Brain pericyte (primary cell): Measurements from ENCODE around the gene CRIP3.

Source experiments
- DNase-seq: peaks from one replicate; pipeline ENCODE4 v3.0.0-alpha.2; 2012; ENCODE audit warnings: low read depth, low spot score

Gene CRIP3

DNA sequence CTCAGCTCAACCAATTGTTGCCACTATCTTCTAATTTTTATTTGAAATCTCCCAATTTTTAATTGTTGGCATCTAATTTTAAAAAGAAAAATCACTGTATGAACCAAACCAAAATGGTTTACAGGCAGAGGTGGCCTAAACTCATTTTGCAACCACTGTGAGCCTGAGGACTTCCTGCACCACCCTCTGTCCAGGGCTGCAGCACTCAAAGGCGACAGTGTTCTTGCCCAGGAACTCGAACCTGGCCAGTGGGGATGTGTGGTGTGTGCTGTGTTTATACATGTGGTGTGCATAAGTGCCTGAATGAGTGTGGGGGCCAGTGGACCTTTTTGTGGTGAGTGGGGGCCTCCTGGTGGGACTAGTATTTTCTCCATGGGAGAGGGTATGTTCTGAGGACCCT lies 34.9 kb downstream of the CRIP3 start:
- no peak for DNase-seq

DNA sequence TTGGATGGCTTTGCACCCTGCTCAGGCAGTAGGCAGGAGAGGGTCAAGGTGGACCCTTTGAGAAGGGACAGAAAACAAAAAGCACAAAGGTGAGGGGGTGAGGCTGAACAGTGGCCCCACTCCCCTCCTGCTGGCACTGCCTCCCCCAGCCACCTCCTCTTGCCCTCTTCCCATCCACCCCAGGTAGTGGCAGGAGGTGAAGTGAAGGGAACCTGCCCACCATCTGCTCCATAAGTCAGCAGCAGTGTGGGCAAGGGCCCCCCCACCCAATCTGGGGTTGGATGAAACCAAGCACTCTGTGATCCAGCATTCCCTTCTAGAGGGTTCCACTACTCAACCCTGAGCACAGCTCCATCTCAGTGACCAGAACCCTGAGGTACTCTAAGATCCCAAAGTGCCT lies 36.7 kb downstream of the CRIP3 start:
- no peak for DNase-seq

DNA sequence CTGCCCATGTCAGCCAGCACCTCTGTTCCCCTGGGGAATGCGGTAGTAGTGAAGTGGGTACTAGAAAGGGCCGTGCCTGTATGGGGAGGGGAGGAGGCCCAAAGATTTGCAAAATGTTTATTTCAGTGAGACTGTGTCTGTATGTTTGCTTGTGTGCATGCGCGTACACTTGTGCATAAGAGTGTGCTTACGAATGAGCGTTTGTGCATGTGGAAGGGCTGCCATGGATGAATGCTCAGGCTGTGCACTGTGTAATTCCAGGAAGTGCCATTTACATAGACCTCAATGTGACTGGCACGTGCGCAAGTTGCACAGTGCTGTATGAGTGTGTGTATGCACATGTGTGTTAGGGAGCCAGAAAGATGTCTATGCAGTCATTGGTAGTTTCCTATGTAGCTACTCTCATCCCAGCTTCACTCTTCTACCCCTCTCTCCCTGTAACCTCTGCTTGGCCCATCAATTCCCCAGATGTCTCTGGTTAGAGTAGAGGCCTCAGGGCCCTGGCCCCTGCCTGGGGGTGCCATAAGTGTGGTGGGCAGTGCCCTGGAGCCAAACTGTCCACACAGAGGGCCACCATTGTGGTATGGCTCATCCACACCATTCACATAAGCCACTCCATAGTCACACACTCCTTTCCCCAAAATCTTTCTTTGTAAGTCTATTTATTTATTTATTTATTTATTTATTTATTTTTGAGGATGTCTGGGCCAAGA lies 37.4 kb downstream of the CRIP3 start:
- DNase-seq = no peak

DNA sequence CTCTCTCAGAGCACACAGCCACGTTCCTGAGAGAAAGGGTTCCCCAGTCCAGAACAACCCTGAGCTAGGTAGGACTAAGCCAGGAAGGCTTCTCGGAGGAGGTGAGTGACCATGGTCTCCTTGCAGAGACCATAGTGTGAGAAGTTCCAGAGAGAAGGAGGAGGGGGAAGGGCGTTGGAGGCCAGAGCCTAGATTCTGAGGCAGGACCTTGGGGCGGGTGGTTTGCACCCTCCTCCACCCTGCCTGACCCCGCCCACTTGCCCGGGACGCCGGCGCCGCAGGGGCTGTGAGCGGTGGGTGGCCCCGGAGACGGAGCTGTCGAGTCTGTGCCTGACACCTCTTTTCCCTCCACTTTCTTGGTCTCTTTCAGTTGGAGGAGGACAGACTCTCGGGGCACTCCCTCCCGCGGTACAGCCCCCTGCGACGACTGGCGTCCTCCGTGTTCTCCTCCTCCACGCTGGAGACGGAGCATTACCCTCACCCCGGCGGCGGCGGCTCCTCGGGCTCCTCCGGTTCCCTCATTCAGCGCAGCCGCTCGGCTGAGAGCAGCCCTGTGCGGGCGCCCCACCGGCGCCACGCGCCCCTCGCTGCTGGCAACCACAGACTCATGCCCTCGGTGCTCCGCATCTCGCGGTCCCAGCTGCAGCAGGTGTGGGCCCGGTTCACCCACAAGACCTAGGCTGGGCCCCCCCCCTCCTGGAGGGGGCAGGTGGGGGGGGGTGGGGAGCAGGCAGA lies 39.2 kb downstream of the CRIP3 start:
- no peak for DNase-seq

DNA sequence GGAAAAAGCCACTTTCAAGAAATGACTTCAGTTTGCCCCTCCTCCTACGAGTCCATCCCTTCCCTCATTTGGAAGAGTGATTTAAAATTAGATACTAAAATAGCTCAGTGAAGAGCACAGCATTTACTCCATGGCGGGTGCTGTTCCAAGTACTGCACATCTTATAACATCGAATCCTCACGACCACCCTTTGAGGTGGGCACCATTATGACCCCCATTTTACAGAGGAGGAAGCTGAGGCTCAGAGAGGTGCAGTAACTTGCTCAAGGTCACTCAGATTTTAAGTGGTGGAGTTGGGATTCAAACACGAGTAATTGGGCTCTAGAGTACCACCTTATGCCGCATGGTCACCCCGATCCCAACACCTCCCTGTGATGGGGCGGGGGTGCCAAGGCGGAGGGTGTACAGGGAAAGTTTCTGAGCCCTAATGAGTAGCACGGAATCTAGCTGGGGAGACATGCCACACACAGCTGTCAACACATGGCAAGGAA lies 39.8 kb downstream of the CRIP3 start:
- DNase-seq = no peak

DNA sequence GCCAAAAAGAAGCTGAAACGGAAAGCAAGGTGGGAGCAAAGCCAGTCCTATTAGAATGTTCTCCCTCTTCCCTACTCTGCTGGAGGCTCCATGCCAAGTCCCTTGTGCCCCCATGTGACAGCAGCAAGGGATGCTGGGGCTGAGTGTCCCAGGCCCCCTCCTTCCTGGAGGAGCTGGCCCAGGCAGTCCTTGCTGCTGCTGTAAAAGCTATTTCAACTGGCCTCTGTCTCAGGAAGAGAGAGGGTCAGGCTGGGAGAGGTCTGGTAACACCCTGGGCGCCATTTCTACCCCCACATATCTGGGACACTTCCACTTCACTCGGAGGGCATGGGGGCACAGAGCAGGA lies 40.3 kb downstream of the CRIP3 start:
- DNase-seq = no peak

DNA sequence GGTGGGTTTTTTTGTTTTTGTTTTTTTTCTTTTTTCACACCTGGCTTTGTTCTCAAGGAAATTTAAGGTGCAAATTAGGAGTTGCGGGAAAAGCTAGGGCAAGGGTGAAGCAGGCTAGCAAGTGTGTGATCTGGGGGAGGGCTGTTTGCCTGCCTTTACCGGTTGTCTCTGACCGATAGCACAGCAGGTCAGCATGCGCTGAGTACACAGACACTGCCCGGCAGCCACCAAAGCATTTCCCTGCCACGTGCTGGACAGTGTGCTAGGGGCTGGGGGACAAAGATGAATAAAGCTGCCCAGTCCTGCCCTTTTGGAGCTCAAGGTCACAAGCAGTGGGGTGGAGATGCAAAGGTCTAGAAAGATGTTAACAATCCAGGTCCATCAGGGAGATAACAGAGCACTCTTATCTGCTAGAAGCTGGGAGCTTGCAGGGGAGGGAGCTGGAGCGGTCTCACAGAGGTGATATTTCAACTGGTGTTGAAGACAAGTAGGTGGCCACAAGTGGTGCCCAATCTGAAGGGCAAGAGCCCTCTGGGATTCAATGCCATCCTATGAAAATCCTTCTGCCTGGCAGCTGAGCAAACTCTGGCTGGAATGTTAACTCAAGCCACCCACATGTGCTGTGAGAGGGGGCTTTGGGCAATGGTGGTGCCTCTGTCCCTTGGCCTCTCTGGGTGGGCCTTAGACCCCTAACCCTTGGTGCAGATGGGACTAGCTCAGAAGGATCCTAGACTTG lies 40.8 kb downstream of the CRIP3 start:
- no peak for DNase-seq

DNA sequence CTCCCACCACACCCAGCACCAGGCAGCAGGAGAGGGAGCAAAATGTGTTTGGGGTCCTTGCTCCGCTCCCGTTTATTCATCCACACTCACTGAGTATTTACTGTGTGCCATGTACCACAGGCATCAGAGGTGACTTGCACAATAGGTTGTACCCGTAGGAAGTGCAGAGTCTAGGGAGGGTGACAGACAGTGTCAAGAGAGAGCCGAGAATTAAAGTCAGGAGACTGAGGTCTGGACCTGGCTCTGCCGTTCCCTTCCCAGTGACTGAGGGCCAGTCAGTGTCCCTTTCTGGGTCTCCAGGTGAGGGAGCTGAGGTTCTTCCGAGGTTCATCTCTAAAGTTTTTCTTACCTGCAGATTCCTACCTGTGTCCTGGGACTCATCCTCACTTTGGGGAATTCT lies 43.1 kb downstream of the CRIP3 start:
- no peak for DNase-seq

DNA sequence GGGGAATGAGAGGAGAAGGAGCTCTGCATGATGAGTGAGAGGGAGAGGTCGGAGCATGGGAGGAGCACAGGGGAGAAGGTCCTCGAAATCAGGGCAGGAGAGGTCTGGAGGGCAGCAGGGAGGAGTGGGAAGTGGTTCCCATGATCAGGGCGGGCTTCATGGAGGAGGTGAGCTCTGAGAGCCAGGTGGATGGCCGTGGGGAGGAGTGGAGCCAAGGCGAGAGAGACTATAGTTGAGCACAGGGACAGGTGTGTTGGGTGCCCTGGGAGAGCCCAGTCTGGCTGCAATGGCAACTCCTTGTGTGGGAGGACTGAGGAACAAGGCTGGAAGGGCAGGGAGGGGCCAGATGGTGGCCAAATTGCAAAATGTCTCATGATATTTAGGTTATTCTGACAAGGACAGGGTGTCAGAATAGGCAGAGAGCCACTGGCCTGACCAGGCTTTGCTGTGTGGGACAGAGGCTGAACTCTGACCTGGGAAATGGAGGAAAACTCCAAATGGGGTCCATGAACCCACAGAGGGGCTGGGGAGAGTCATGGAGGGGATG lies 44.0 kb downstream of the CRIP3 start:
- no peak for DNase-seq

DNA sequence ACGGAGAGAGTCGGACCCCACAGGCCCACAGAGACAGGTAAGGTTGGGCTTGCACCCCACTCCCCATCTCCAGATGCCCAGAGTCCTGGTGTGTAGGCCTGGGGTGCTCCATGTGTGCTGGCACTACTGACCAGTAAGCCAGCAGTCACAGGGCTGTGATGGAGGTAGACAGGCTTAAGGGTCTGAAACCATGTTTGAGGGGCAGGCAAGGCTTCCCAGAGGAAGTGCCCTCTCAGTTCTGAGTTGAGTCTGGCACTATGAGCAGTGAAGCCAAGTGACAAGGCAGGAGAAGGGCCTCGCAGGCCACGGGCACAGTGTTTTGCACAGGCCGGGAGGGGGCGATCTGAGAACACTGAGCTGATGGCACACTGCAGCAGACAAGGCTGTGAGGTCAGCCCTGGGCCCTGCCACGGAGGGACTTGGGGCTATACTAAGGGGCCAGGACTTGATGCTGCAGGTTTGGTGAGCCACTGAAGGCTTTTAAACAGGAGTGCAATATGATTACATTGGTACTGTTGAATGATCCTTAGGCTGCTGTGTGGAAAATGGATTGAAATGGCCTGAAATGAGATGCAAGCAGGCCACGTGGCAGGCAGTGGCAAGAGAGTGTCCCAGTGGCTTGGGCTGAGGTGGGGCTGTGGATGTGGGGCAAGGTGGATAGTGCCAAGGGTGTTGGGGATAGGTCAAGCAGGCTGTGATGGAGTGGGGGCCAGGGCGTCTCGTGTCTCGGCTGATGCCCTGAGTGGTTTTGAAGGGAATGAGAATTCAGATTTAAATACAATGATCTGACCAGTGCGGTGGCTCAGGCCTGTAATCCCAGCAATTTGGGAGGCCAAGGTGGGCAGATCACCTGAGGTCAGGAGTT lies 45.1 kb downstream of the CRIP3 start:
- DNase-seq = no peak

DNA sequence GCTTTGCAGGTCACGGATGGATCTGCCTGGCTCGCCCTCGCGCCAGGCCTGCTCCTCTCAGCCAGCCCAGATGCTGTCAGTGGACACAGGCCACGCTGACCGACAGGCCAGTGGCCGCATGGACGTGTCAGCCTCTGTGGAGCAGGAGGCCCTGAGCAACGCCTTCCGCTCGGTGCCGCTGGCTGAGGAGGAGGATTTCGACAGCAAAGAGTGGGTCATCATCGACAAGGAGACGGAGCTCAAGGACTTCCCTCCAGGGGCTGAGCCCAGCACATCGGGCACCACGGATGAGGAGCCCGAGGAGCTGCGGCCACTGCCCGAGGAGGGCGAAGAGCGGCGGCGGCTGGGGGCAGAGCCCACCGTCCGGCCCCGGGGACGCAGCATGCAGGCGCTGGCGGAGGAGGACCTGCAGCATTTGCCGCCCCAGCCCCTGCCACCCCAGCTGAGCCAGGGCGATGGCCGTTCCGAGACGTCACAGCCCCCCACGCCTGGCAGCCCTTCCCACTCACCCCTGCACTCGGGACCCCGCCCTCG lies 45.8 kb downstream of the CRIP3 start:
- DNase-seq = no peak

DNA sequence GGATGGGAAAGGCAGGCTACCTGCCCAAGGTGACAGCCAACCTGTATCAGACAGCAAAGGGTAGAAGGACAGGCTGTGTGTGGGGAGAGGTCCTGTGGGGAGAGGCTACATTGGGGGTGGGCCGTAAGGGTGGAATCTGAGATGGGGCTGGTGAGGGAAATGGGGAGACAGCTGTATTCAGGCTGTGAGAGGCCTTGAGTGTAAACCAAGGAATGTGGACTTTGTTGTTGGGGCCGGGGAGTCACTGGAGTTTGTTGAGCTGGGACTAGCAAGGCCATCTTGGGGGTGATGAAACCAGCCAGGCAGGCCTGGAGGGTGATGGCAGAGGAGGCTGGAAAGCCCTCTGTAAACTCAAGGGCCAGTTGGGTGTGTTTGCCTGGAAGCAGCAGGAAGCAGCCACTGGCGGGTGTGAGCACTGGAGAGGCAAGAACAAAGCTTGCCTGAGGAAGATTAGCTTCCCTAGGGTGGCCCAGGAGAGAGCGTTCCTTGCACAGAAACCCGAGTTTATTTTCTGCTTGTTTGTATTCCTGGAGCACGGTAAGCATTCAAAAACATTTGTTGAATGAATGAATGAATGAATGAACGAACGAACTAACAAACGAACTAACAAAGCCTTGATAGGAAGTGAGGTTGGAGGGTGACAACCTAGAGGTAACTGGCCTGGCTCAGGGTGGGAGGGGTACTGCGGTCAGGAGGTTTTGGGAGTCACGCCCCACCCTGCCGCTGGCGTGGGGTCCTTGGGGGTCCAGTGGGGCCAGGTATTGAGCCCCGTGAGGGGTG lies 46.4 kb downstream of the CRIP3 start:
- DNase-seq = no peak

DNA sequence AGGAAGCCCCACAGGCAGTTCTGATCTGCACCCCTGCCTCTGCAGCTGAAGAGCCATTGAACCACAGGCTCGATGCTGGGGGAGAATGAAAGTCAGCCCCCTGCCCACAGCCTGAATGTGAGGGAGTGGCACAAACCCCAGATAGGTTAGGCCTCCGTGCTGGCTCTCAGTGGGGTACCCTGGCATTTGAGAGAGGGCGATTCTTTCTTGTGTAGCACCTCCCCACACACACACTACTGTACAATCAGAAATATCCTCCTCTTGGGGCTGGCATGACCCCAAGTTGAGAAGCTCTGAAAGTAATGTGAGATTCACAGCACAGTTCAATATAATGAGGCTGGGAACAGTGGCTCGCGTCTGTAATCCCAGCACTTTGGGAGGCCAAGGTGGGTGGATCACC lies 47.4 kb downstream of the CRIP3 start:
- no peak for DNase-seq

DNA sequence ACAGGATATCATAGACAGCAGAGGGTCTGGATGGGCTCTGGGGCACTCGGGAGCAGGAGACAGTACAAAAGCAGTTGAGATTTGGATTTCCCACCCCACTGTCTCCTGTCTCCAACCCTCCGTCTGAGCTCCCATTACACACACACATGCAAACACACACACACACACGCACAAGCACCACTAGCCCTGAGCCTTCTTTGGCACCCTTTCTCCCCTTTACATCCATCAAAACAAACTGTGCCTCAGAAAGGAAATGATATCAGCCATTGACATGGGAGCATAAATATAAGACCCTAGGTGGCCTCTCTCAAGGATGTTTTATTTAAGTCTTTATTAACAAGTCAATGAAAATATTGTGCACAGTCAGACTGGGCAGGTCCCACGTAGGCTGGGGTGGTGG lies 47.8 kb downstream of the CRIP3 start:
- no peak for DNase-seq

DNA sequence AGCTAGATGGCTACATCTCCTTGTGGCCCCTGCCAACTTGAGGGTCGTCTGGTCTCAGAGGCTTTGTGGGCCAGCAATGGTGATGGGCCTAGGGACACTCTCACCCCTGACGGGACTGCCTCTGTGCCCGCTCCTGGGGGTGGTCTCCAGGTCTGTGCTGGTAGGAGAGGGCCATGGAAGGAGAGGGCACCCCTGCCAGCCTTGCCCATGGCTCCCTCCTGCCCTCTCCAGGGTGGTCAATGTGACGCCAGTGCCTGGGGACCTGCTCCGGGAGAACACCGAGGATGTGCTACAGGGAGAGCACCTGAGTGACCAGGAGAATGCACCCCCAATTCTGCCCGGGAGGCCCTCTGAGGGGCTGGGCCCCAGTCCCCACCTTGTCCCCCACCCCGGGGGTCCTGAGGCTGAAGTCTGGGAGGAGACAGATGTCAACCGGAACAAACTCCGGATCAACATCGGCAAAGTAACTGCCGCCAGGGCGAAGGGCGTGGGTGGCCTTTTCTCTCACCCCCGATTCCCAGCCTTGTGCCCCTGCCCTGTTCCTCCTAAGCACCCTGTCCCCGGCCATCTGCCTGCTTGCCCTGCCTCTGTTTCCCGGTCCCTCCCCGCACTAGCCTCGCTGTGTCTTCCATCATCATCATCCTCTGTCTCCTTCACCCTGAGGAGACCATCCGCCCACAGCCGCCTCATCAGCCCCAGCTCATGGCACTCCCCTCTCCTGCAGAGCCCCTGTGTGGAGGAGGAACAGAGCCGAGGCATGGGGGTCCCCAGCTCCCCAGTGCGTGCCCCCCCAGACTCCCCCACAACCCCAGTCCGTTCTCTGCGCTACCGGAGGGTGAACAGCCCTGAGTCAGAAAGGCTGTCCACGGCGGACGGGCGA lies 49.6 kb downstream of the CRIP3 start:
- DNase-seq = no peak

DNA sequence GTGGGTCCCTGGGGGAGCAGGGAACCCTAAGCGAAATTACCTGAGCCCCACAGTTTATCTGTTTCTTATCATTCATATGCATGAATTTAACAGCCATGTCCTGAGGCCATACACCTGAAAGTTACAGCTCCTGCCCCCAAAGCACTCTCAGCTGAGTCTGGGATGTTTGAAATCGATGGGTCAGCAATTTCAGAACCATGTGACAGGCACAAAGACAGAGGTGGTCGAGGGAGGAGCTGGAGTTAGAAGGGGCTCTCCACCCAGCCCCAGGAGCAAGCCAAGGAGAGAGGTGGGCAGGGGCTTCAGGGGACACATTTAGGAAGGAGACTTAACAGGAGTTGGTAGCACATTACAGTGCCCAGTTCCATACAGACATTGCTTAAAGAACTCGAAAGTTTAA lies 50.4 kb downstream of the CRIP3 start:
- DNase-seq = no peak

DNA sequence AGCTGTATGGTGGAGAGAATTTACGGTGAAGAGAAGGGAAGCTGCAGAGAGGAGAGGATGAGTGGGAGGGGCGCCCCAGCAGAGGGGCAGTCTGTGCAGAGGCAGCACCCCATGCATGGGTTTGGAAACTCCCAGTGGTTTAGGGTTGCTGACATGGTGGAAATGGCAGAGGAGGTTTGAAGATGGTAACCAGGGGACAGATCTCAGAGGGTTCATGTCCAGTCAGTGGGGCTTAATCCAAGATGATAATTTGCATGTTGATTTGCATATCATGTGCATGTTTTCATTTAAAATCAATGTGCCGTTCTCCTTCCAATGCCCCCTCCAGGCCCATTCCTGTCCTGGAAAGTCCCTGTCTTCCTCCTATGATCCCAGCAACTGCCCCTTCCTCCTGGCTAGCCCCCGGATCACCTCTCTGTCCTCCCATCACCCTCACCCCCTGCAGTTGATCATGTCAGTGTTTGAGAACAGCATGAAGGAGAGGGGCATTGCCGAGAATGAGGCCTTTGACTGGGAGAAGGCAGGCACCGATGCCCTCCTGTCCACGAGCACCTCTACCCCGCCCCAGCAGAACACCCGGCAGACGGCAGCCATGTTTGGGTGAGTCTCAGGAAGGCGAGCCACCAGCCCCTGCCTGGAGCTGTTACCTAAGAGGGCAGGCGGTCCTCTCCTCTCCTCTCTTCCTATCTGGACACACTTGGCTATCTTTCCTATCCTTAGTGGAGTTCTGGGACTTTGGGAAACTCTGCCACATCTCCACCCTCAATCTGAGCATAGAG lies 51.1 kb downstream of the CRIP3 start:
- no peak for DNase-seq

DNA sequence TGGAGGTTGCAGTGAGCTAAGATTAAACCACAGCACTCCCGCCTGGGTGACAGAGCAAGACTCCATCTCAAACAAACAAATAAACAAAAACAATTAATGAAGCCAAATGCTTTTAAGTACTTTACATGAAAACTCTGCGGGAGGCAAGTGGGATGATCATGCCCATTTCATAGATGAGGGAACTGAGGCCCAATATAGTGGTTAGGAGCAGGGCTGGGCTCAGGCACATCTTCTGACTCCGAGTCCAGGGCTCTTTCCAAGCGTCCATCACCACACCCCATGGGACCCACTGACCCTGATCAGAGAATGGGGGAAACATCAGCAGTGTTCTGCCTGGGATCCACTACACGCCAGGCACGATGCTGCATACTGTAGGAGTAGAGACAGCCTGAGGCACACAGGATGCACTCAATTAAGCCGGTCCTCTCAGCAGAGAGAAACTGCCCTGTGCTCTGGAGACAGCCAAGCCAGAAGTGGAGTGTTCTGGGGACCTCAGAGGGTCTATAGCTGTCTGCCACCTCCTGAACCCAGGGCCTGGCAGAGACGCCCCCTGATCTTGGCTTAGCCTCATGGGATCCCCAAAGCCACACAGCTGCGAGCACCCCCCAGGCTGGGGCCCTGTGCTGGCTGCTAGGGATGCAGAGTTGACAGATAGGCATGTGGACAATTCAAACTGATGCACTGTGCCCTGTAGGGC lies 51.8 kb downstream of the CRIP3 start:
- no peak for DNase-seq
